Neural cell (in vitro differentiated cells): ENCODE results near the gene TRIP6. TPM values are rescaled to one million over a fixed set of nuclear protein-coding genes. Genes with fewer than 3 reads are reported as not detected.

Experiments used
- H2AFZ ChIP-seq: fragments of 200-600, 300-800 bp; sonication (generic), shearing (Covaris generic); 2 replicates; pipeline ENCODE4 v1.6.0; 2014; ENCODE audit warnings: low read depth, mild to moderate bottlenecking, antibody characterized with exemption, low read length, moderate library complexity
- H3F3A ChIP-seq: fragments of 200-600 bp; shearing (Covaris generic); 2 replicates; pipeline ENCODE4 v1.6.1; 2016; ENCODE audit warnings: mild to moderate bottlenecking, moderate library complexity, mixed read lengths, antibody characterized with exemption, low read length; ENCODE audit not compliant: insufficient read depth, poor library complexity, severe bottlenecking
- H3K27ac ChIP-seq: fragments of 200-600, 300-800 bp; sonication (generic), shearing (Covaris generic); 2 replicates; pipeline ENCODE4 v1.5.1; 2014; ENCODE audit warnings: mild to moderate bottlenecking, low read length, moderate library complexity
- H3K27me3 ChIP-seq: fragments of 300-800, 200-600 bp; sonication (generic), shearing (Covaris generic); 2 replicates; pipeline ENCODE4 v1.6.0; 2014; ENCODE audit warnings: mild to moderate bottlenecking, low read depth, low read length, moderate library complexity; ENCODE audit not compliant: insufficient read depth
- H3K36me3 ChIP-seq: fragments of 300-800, 200-600 bp; sonication (generic), shearing (Covaris generic); 2 replicates; pipeline ENCODE4 v1.5.1; 2014; ENCODE audit warnings: mild to moderate bottlenecking, antibody characterized with exemption, low read length, moderate library complexity; ENCODE audit not compliant: insufficient read depth
- H3K4me2 ChIP-seq: fragments of 300-800, 200-600 bp; sonication (generic), shearing (Covaris generic); 2 replicates; pipeline ENCODE4 v1.6.0; 2014; ENCODE audit warnings: mild to moderate bottlenecking, low read length
- H3K4me3 ChIP-seq: fragments of 300-800, 200-600 bp; sonication (generic), shearing (Covaris generic); 2 replicates; pipeline ENCODE4 v1.5.1; 2014; ENCODE audit warnings: mild to moderate bottlenecking, low read length, moderate library complexity
- H3K79me2 ChIP-seq: fragments of 200-600 bp; shearing (Covaris generic); replicated peaks from 2 replicates; pipeline ENCODE4 v1.6.0; 2014; ENCODE audit warnings: mild to moderate bottlenecking, low read length, moderate library complexity; ENCODE audit not compliant: insufficient read depth
- H3K9ac ChIP-seq: fragments of 300-800, 200-600 bp; sonication (generic), shearing (Covaris generic); 2 replicates; pipeline ENCODE4 v1.6.1; 2016; ENCODE audit warnings: mild to moderate bottlenecking, low read length, mixed read lengths
- H3K9me2 ChIP-seq: fragments of 200-600 bp; shearing (Covaris generic); 2 replicates; pipeline ENCODE4 v1.6.1; 2016; ENCODE audit warnings: mild to moderate bottlenecking, low read length, mixed read lengths; ENCODE audit not compliant: insufficient read depth
- H3K9me3 ChIP-seq: fragments of 200-600, 300-800 bp; sonication (generic), shearing (Covaris generic); 2 replicates; pipeline ENCODE4 v1.6.1; 2016; ENCODE audit warnings: mild to moderate bottlenecking, mixed run types, low read length, moderate library complexity, mixed read lengths
- H4K20me1 ChIP-seq: fragments of 200-600 bp; shearing (Covaris generic); 2 replicates; pipeline ENCODE4 v1.6.1; 2016; ENCODE audit warnings: mild to moderate bottlenecking, mixed run types; ENCODE audit not compliant: insufficient read depth
- EP300 ChIP-seq: fragments of 450-650 bp; conservative IDR thresholded peaks from 2 replicates; pipeline ENCODE4 v1.6.1; 2014; ENCODE audit warnings: antibody characterized with exemption, mild to moderate bottlenecking, moderate library complexity; ENCODE audit not compliant: poor library complexity, severe bottlenecking
- EZH2 ChIP-seq: fragments of 200-600, 300-800 bp; shearing (Covaris generic), sonication (generic); IDR thresholded peaks from 2 replicates; pipeline ENCODE4 v1.6.1; 2014; ENCODE audit warnings: antibody characterized with exemption, low read length, borderline replicate concordance, mild to moderate bottlenecking; ENCODE audit not compliant: insufficient read depth, poor library complexity, severe bottlenecking
- MXI1 ChIP-seq: fragments of 450-650 bp; conservative IDR thresholded peaks from 2 replicates; pipeline ENCODE4 v1.6.1; 2014; ENCODE audit warnings: antibody characterized with exemption, mild to moderate bottlenecking; ENCODE audit not compliant: poor library complexity, severe bottlenecking
- POLR2AphosphoS5 ChIP-seq: IDR thresholded peaks from 2 replicates; pipeline ENCODE4 v1.6.1; 2012
- RAD21 ChIP-seq: fragments of 450-650 bp; conservative IDR thresholded peaks from 2 replicates; pipeline ENCODE4 v1.6.1; 2014; ENCODE audit warnings: antibody characterized with exemption, mild to moderate bottlenecking, moderate library complexity
- SMC3 ChIP-seq: fragments of 450-650 bp; conservative IDR thresholded peaks from 2 replicates; pipeline ENCODE4 v1.6.1; 2014; ENCODE audit warnings: antibody characterized with exemption, mild to moderate bottlenecking, moderate library complexity; ENCODE audit not compliant: poor library complexity
- TAF1 ChIP-seq: IDR thresholded peaks from 2 replicates; pipeline ENCODE4 v1.6.1; 2012; ENCODE audit warnings: low read depth
- polyA plus RNA-seq: library from polyadenylated mRNA; depleted of rRNA; stranded (reverse); fragments of >200 nt; gene quantifications from 2 replicates; pipeline ENCODE4 v1.2.3, GENCODE V29; 2014
- TF ChIP-seq, protein P1 (sequence below): fragments of 450-650 bp; IDR thresholded peaks from 2 replicates; pipeline ENCODE4 v1.5.1; 2014; ENCODE audit warnings: antibody characterized with exemption, mild to moderate bottlenecking, moderate library complexity; ENCODE audit not compliant: poor library complexity, severe bottlenecking
- TF ChIP-seq, protein P2 (sequence below): IDR thresholded peaks from 2 replicates; pipeline ENCODE4 v1.6.1; 2012; ENCODE audit warnings: borderline replicate concordance

The TRIP6 gene
- polyA plus RNA-seq, 1 donor from 2014 or later = 2.1 TPM

DNA sequence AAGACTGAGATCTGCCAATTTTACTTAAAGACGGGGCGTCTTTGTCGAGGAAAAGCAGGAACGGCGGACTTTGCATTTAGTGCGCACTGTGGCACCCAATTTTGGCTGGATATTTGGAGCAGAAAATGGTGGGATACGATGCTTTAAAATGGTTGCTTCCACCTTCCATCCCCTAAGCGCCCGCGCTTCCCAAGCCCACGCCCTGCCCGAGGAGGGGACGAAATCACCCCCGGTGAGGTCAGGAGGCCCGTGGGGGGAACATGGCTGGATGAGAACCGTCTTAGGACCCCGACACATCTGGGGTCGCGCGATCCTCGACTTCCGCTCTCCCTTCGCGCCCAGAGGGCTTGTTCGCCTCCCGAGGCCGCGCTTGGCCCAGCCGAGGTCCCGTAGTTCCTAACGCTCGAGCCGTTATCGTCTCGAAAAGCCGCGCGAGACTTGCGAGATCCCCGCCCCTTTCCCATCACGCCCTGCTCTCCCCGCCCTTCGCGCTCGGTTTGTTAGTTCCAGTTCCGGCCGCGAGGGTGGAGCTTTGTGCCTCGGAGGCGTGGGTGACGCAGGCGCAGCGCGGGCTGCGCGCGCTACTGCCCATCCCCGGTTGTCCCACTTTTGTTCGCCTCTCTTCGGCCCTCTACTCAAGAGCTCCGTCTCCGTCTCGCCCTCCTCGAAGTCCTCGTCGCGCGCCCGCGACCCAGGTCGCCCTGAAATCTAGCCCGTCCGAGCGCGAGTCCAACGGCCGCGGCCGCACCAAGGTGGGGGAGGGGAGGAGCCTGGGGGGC is 7.6 kb downstream of the TRIP6 start, which contains the start of gene SRRT:
SRRT (plus strand) TSS at position 527 of the 779 bp plus-strand sequence. CDS start 488 bp downstream, outside the sequence.
- Histone ChIP-seq H3K4me2 (peak within 1 kb of the TSS; percentile 91), H3F3A (no peaks in the 10 kb centered on the region), H3K27ac (peak within 1 kb of the TSS; percentile 99), H3K9me3 (no peaks in the 10 kb centered on the region), H3K36me3 (no peaks in the 10 kb centered on the region), H3K27me3 (no peaks in the 10 kb centered on the region), H3K79me2 (peaks cover 48% of the 10 kb centered on the region), H3K4me3 (peak within 1 kb of the TSS; percentile 95), H2AFZ (peak within 1 kb of the TSS; percentile 99), H4K20me1 (peaks cover 2% of the 10 kb centered on the region), H3K9me2 (no peaks in the 10 kb centered on the region), H3K9ac (peak within 1 kb of the TSS; percentile 99)
- TF ChIP-seq EZH2 = no peak
- peak; percentile 46 for TF ChIP-seq SMC3
- TF ChIP-seq TAF1 = peak; percentile 84
- TF ChIP-seq POLR2AphosphoS5 = peak; percentile 99
- TF ChIP-seq, protein P1, sequence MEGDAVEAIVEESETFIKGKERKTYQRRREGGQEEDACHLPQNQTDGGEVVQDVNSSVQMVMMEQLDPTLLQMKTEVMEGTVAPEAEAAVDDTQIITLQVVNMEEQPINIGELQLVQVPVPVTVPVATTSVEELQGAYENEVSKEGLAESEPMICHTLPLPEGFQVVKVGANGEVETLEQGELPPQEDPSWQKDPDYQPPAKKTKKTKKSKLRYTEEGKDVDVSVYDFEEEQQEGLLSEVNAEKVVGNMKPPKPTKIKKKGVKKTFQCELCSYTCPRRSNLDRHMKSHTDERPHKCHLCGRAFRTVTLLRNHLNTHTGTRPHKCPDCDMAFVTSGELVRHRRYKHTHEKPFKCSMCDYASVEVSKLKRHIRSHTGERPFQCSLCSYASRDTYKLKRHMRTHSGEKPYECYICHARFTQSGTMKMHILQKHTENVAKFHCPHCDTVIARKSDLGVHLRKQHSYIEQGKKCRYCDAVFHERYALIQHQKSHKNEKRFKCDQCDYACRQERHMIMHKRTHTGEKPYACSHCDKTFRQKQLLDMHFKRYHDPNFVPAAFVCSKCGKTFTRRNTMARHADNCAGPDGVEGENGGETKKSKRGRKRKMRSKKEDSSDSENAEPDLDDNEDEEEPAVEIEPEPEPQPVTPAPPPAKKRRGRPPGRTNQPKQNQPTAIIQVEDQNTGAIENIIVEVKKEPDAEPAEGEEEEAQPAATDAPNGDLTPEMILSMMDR = peak; percentile 66
- peak; percentile 83 for TF ChIP-seq MXI1
- TF ChIP-seq EP300 = peak; percentile 76
- TF ChIP-seq, protein P2, sequence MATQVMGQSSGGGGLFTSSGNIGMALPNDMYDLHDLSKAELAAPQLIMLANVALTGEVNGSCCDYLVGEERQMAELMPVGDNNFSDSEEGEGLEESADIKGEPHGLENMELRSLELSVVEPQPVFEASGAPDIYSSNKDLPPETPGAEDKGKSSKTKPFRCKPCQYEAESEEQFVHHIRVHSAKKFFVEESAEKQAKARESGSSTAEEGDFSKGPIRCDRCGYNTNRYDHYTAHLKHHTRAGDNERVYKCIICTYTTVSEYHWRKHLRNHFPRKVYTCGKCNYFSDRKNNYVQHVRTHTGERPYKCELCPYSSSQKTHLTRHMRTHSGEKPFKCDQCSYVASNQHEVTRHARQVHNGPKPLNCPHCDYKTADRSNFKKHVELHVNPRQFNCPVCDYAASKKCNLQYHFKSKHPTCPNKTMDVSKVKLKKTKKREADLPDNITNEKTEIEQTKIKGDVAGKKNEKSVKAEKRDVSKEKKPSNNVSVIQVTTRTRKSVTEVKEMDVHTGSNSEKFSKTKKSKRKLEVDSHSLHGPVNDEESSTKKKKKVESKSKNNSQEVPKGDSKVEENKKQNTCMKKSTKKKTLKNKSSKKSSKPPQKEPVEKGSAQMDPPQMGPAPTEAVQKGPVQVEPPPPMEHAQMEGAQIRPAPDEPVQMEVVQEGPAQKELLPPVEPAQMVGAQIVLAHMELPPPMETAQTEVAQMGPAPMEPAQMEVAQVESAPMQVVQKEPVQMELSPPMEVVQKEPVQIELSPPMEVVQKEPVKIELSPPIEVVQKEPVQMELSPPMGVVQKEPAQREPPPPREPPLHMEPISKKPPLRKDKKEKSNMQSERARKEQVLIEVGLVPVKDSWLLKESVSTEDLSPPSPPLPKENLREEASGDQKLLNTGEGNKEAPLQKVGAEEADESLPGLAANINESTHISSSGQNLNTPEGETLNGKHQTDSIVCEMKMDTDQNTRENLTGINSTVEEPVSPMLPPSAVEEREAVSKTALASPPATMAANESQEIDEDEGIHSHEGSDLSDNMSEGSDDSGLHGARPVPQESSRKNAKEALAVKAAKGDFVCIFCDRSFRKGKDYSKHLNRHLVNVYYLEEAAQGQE = peak; percentile 94
- TF ChIP-seq RAD21 = peak; percentile 14

DNA sequence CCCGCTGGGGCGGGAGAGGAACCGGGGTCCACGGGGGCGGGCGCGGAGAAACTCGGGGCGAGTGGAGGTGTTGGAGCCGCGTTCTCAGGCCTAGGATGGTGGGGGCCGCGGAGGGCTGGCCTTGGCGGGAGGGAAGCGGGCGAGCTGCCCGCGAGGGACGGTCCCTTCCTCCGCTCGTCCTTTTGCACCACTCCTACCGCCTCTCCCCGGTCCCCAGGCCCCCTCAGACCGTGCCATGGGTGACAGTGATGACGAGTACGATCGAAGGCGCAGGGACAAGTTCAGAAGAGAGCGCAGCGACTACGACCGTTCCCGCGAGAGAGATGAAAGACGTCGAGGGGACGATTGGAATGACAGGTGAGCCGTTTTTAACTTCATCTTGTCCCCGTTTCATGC is 8.2 kb downstream of the TRIP6 start:
- Histone ChIP-seq H3K9me3 (no peaks in the 10 kb centered on the region), H3K36me3 (no peaks in the 10 kb centered on the region), H3K4me2 (peak overlapping the region; percentile 76), H3K4me3 (peak overlapping the region; percentile 95), H3K27me3 (no peaks in the 10 kb centered on the region), H3K79me2 (peaks cover 51% of the 10 kb centered on the region), H3K27ac (peak overlapping the region; percentile 99), H4K20me1 (peaks cover 6% of the 10 kb centered on the region), H2AFZ (peak overlapping the region; percentile 90), H3K9me2 (no peaks in the 10 kb centered on the region), H3F3A (no peaks in the 10 kb centered on the region), H3K9ac (peak overlapping the region; percentile 99)
- TF ChIP-seq EP300 = no peak
- TF ChIP-seq POLR2AphosphoS5 = no peak
- TF ChIP-seq TAF1 = no peak
- TF ChIP-seq, protein P1 = no peak
- TF ChIP-seq EZH2 = no peak
- TF ChIP-seq RAD21 = no peak
- TF ChIP-seq, protein P2 = no peak
- no peak for TF ChIP-seq SMC3
- TF ChIP-seq MXI1 = no peak
